Uterus (tissue), 4 donors: Measurements from ENCODE around the gene SMAD3. TPM values are rescaled to one million over a fixed set of nuclear protein-coding genes. Genes with fewer than 3 reads are reported as not detected.

Experiments
- DNase-seq, 2 donors: peaks; one replicate each; pipeline ENCODE4 v3.0.0-alpha.2; 2019 to 2020
- H3K27ac ChIP-seq, 2 donors: fragments of 200-600 bp; sonication (generic); 1 replicate in 1 of 2; 2 replicates in 1 of 2; pipeline ENCODE4 v1.5.1; 2016 to 2018
- H3K27me3 ChIP-seq, 2 donors: fragments of 200-600 bp; sonication (generic); one replicate each; pipeline ENCODE4 v1.5.1; 2018 to 2019; ENCODE audit warnings: control low read depth in 1 of 2
- H3K36me3 ChIP-seq, 2 donors: fragments of 200-600 bp; sonication (generic); one replicate each; pipeline ENCODE4 v1.5.1; 2019; ENCODE audit warnings: control low read depth in 1 of 2
- H3K4me1 ChIP-seq, 2 donors: fragments of 200-600 bp; sonication (generic); one replicate each; pipeline ENCODE4 v1.5.1; 2018 to 2019; ENCODE audit warnings: control low read depth in 1 of 2
- H3K4me3 ChIP-seq, 2 donors: fragments of 200-600 bp; sonication (generic); 1 replicate in 1 of 2; 2 replicates in 1 of 2; pipeline ENCODE4 v1.5.1; 2018 to 2019; ENCODE audit warnings: mild to moderate bottlenecking in 1 of 2
- H3K9me3 ChIP-seq, 2 donors: fragments of 200-600 bp; sonication (generic); one replicate each; pipeline ENCODE4 v1.5.1; 2019; ENCODE audit warnings: control low read depth in 1 of 2
- POLR2A ChIP-seq, 2 donors: fragments of 450-650 bp; IDR thresholded peaks; one replicate each; pipeline ENCODE4 v1.6.1; 2016; ENCODE audit warnings: antibody characterized with exemption in 2 of 2, mild to moderate bottlenecking in 1 of 2, moderate library complexity in 1 of 2
- intact Hi-C: fragments of 100-400 bp; cut with DNase I; formaldehyde crosslinking; loops from one replicate; pipeline ENCODE4 v1.15.1; 2023; ENCODE audit warnings: low total_unique reads
- total RNA-seq, 4 donors: library from RNA; depleted of rRNA in 3 of 4; stranded (reverse); fragments of >200 nt in 3 of 4; gene quantifications; one replicate each; pipeline versions ENCODE4 v1.1.0 to v1.2.4, GENCODE V29; 2014 to 2023
- TF ChIP-seq, protein P1 (sequence below), 4 experiments: fragments of 200-600 bp in 2 of 4; fragments of 450-650 bp in 2 of 4; sonication (generic) in 2 of 4; IDR thresholded peaks; one replicate each; pipeline ENCODE4 v1.5.1; 2016 to 2019; ENCODE audit warnings: antibody characterized with exemption in 4 of 4, mild to moderate bottlenecking in 2 of 4, moderate library complexity in 1 of 4
- donor health status: DM: yes; HTN: yes; CAD: no.

The SMAD3 gene
- total RNA-seq, 4 donors from 2014 or later: 14.3 to 66.9 (median 32.3) TPM

DNA sequence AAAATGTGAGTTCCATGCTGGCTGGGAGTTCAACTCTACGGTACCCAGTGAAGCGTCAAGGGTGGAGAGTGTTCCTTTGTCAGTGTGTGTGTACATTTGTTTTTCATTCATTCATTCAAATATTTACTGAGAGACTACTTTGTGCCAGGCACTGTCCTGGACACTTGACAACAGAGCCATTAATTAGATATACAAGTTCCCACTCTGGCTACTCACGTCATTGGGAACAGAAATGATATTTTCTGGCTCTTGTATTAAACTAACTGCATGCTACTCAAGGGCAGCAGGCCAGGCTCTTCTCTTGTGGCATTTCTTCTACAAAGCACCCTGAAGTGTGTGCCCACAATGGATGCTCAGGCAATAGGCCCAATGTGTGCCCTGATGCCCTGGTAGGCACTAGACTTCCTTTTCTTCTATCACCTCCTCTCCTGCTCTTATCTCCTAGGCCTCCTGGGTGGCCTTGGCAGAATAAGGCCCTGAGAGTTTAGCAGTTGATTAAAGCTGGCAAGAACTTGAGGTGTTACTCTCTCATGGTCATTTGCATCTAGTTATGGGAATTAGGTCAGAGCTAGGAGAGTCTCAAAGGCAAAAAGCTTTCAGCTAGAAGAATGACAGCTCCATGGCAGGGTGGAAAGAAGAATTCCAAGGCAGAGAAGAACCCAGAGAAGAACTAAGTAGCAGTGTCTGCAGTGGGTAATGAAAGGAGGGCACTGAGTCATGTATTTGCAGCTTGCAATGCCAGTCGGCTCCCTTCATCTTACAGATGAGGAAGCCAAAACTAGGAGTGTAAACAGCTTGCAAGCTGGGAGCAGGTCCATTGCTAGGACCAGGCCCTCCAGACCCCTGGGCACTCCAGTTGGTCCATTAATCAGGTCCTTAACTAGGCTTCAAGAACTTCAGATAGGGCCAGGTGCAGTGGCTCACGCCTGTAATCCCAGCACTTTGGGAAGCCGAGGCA lies 14.0 kb upstream of the SMAD3 start:
- H3K4me1 ChIP-seq: no peaks in the 10 kb centered on the region
- no peaks in the 10 kb centered on the region for H3K27me3 ChIP-seq
- peak overlapping the region in 1 of 2 donors; percentile 58 for H3K27ac ChIP-seq
- no peaks in the 10 kb centered on the region for H3K9me3 ChIP-seq
- no peak overlapping the region for H3K4me3 ChIP-seq
- TF ChIP-seq POLR2A (IDR thresholded peaks at IDR 0.05): no peak
- TF ChIP-seq, protein P1, sequence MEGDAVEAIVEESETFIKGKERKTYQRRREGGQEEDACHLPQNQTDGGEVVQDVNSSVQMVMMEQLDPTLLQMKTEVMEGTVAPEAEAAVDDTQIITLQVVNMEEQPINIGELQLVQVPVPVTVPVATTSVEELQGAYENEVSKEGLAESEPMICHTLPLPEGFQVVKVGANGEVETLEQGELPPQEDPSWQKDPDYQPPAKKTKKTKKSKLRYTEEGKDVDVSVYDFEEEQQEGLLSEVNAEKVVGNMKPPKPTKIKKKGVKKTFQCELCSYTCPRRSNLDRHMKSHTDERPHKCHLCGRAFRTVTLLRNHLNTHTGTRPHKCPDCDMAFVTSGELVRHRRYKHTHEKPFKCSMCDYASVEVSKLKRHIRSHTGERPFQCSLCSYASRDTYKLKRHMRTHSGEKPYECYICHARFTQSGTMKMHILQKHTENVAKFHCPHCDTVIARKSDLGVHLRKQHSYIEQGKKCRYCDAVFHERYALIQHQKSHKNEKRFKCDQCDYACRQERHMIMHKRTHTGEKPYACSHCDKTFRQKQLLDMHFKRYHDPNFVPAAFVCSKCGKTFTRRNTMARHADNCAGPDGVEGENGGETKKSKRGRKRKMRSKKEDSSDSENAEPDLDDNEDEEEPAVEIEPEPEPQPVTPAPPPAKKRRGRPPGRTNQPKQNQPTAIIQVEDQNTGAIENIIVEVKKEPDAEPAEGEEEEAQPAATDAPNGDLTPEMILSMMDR (IDR thresholded peaks at IDR 0.05): no peak
- no peaks in the 10 kb centered on the region for H3K36me3 ChIP-seq
- DNase-seq: peak in 1 of 2 donors; percentile 37
- intact Hi-C loops: no loop called here

DNA sequence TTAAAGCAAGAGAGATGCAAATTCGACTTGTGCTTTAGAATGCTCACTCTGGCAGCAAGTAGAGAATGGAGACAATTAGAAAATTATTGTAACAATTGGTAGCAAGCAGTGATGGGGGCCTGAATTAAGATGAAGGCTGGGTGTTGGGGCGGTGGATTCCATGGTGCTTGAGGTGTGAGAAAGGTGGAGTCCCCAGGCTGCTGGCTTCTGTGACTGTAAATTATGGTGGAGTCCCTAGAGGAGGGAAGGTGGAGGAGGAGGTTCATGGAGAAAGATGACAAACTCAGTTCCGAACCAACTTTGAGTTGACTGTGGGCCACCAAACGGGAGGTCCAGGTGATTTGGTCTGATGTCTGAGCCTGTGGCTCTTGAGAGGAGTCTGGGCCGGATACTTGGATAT lies 10.7 kb upstream of the SMAD3 start:
- H3K27ac ChIP-seq: no peak overlapping the region
- no peaks in the 10 kb centered on the region for H3K9me3 ChIP-seq
- no peak for DNase-seq
- H3K4me3 ChIP-seq: no peak overlapping the region
- no peak for TF ChIP-seq POLR2A (IDR thresholded peaks at IDR 0.05)
- TF ChIP-seq, protein P1 (IDR thresholded peaks at IDR 0.05): no peak
- H3K27me3 ChIP-seq: no peaks in the 10 kb centered on the region
- intact Hi-C loops: no loop called here
- no peaks in the 10 kb centered on the region for H3K36me3 ChIP-seq
- no peaks in the 10 kb centered on the region for H3K4me1 ChIP-seq

DNA sequence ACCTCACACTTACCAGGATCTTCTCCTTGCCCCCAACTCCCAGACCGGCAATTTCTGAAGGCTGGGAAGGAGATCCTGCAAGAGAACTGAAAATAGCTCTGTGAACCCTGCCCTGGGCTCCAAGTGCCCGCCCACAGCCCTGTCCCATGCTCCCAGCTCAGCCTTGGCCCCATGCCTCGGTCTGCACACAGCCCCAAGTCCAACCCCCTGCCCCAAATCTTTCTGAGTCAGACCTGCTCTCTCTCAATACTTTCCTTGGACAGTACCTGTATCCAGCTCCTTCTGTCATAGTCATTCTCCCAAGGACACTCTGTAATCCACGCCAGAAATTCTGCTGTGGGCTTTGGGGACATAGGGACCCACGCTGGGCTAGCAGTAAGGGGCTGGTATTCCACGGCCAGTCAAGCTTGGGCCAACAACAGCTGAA lies 6.3 kb upstream of the SMAD3 start:
- H3K4me3 ChIP-seq: no peak overlapping the region
- DNase-seq: no peak
- H3K36me3 ChIP-seq: no peaks in the 10 kb centered on the region
- H3K27ac ChIP-seq: no peak overlapping the region
- intact Hi-C loops: no loop called here
- no peaks in the 10 kb centered on the region for H3K27me3 ChIP-seq
- no peaks in the 10 kb centered on the region for H3K9me3 ChIP-seq
- H3K4me1 ChIP-seq: no peaks in the 10 kb centered on the region
- no peak for TF ChIP-seq POLR2A (IDR thresholded peaks at IDR 0.05)
- TF ChIP-seq, protein P1 (IDR thresholded peaks at IDR 0.05): no peak

DNA sequence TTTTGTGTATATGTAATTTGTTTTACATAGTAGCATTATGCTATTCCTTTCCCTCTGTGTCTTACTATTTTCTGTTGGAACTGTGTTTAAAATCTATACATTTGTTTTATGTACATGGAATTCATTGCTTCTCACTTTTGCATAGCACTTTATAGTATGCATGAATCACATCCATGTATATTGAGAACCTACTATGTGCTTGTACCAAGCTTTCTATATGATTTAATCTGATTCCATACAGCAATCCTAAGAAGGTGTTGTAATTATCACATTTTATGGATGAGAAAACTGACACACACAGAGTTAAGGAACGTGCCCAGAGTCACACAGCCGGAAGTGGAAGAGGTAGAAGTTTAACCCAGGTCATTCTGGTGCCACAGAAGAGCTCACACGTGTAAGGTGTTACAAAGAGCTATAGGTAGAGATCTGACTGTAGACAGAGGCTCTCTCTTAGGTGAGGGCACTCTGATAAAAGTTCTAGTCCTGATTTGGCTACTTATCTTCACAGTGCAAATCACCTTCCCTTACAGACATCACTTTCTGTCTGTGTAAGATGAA lies 3.5 kb upstream of the SMAD3 start:
- Histone ChIP-seq H3K27ac (no peak overlapping the region), H3K4me3 (no peak overlapping the region), H3K27me3 (no peaks in the 10 kb centered on the region), H3K9me3 (no peaks in the 10 kb centered on the region), H3K4me1 (no peaks in the 10 kb centered on the region), H3K36me3 (no peaks in the 10 kb centered on the region)
- DNase-seq: no peak
- TF ChIP-seq, protein P1 (IDR thresholded peaks at IDR 0.05): no peak
- TF ChIP-seq POLR2A (IDR thresholded peaks at IDR 0.05): no peak
- intact Hi-C loops: no loop called here

DNA sequence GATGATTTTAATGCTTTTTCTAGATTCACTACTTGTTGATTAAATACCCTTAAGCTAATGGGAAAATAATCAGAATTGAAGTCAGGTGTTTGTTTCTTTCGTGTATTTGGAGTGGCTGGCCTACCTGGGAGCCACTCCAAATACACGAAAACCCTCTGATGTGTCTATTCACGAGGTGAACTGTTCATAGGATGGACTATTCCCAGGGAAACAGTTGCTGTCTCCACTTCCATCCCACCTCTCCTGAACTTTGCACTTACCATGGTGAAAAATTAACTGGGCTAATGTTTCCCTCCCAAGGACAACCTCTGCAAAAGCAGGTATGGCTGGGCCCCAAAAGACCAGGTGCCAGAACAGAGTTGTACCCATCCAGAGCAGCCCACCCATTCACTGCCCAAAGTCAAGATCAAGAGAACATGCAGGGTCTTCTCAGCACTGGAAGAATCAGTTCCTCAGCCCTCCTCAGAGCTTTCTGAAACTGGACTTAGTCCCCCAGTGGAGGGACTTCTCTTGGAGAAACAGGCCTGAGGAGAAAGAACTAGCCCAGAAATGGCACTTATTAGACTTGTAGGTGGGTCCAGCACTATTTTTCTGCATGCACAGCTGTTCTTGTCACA lies 2.9 kb upstream of the SMAD3 start:
- Histone ChIP-seq H3K36me3 (no peaks in the 10 kb centered on the region), H3K27ac (no peak overlapping the region), H3K27me3 (no peaks in the 10 kb centered on the region), H3K4me1 (no peaks in the 10 kb centered on the region), H3K4me3 (no peak overlapping the region), H3K9me3 (no peaks in the 10 kb centered on the region)
- TF ChIP-seq, protein P1 (IDR thresholded peaks at IDR 0.05): no peak
- no peak for TF ChIP-seq POLR2A (IDR thresholded peaks at IDR 0.05)
- intact Hi-C loops: no loop called here
- no peak for DNase-seq
